ENCODE results near the gene TSPAN16.
"Not testable (repeated sequence)": the region's sequence is repeated elsewhere in the genome, so short reads cannot be mapped to it uniquely, and the experiment has no call there.

Gene TSPAN16

DNA sequence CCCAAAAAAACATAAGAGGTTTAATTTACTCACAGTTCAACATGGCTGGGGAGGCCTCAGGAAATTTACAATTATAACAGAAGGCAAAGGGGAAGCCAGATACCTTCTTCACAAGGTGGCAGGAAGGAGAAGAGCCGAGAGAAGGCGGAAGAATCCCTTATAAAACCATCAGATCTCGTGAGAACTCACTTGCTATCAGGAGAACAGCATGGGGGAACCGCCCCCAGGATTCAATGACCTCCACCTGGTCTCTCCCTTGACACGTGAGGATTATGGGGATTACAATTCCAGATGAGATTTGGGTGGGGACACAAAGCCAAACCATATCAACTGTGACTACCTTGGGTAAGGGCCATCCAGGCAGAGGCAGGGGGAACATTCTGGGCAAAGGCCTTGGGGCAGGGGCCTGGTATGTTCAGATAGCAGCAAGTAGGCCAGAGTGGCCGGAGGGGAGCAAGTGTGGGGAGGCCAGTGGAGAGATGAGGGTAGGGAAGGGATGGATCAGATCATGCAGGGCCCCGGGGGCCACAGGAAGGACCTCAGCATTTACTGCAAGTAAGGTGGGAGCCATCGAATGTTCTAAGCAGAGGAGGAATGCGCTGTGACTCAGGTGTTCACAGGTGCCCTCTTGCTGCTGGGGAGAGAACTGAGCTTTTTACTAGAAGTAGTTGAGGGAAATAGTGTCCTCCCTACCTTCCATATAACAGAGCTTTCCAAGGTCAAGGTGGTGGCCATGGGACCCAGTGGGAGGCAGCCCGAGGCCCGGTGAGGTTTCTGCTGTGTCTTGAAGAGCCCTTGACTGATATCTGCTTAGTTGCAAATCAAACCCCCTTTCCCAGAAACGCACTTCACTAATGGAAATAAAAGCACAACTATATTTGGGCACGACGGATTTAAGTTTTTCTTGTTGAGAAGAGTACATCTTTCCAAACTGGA lies 25.5 kb downstream of the TSPAN16 start:
- no peak for DNase-seq

GRCh38 chr19:11322269-11323024 lies 26.5 kb downstream of the TSPAN16 start:
- DNase-seq = no peak

GRCh38 chr19:11323601-11324078 lies 27.7 kb downstream of the TSPAN16 start:
- no peak for DNase-seq

DNA sequence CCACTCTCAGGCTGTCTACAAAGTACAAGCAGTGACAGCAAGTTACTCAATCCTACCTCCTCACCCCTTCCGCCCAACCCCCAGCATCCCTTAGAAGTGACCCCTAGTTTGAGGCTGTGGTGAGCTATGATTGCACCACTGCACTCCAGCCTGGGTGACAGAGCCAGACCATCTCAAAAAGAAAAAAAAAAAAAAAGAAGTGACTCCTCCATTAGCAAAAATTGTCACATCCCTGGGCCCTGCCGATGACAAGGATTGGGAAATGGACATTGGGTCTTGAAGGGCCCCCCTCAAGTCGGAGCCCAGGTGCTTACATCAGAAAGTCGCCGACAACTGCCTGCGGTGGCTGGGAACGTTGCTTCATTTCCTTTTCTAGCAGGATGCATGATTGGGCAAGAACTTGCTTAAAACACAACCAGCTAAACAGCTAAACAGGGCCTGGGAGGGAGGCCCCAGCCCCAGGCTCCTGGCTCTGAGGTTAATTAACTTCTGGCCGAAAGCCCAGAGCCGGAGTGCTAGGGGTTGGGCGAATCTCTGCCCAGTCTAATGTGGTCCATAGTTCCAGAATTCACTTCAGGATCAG lies 28.2 kb downstream of the TSPAN16 start:
- DNase-seq = no peak

DNA sequence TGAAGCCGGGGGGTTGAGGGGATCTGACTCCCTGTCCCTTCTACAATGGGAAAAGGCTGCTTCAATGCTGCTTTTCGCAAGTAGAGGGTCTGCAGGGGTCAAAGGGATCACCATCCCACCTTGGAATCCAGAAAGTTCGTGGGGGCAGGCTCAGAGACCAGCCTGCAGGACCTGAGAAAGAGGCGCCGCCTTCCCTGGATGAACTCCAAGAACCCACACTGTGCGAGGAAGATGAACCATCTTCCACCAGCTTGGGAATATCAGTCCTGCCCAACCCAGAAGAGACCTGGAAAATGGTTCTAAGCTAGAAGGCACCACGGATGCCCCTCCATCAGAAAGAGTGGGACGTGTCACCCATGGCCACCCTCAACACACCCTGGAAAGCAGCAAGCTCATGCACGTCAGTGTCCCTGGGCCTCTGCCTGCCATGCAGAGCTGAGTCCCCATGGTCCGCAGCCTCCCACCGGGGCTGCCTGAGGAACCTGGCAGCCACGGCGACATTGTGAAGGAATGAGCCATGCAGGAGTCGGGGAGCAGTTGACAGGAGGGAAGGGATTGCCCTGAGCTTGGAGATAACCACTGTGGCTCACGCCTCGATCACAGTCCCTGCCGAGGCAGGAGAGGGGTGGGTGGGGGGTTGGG lies 28.9 kb downstream of the TSPAN16 start:
- DNase-seq = no peak

DNA sequence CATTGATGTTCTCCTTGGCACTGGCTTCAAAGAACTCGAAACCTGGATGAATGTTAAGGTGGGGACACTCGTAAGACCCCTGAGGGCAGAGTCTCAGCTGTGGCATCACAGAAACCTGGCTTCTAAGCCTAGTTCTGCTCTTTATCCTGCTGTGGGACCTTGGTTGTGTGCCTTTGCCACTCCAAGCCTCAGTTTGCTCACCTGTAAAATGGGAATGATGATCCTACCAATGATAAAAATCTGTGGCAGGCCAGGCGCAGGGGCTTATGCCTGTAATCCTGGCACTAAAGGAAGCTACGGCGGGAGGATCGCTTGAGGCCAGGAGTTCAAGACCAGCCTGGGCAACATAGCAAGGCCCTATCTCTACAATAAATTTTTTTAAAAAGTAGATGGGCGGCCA lies 29.6 kb downstream of the TSPAN16 start:
- no peak for DNase-seq

DNA sequence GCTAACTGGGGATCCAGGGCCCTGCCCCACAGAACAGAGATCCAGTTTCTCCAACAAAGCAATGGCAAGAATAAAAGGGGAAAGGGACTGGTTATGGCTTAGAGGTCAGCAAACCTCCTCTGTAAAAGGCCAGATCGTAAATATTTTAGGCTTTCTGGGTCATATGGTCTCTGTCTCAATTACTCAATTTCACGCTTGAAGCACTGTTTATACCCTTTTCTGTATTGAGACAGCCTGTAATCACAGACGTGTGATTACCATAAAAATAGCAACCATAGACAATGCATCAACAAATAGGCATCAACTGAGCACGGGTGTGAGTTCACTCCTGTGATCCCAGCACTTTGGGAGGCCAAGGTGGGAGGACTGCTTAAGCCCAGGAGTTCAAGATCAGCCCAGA lies 34.2 kb downstream of the TSPAN16 start:
- DNase-seq = no peak

DNA sequence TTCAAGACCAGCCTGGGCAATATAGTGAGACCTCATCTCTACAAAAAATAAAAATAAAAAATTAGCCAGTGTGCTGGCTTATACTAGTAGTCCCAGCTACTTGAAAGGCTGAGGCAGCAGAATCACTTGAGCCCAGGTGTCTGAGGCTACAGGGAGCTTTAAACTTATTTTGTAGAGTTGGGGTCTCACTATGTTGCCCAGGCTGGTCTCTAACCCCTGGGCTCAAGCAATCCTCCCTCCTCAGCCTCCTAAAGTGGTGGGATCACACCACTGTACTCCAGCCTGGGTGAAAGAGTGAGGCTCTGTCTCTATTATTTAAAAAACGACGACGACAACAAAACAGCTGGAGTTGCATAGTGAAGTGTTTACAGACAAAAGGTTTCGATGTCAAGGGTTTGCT lies 35.5 kb downstream of the TSPAN16 start:
- DNase-seq = no peak

- DNase-seq = no peak
Measured at GRCh38 chr19:11332822-11333221, 36.9 kb downstream of the TSPAN16 start.

DNA sequence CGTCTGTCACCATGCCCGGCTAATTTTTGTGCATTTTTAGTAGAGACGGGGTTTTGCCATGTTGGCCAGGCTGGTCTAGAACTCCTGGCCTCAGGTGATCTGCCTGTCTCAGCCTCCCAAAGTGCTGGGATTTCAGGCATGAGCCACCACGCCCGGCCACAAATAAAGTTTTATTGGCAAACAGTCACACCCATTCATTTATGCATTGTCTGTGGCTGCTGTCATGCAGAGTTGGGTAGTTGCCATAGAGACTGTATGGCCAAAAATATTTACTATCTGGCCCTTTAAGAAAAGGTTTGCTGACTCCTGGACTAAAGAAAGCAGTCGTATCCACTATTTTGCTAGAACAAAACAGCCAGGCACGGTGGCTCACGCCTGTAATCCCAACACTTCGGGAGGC lies 37.9 kb downstream of the TSPAN16 start:
- not testable (repeated sequence) for DNase-seq

DNA sequence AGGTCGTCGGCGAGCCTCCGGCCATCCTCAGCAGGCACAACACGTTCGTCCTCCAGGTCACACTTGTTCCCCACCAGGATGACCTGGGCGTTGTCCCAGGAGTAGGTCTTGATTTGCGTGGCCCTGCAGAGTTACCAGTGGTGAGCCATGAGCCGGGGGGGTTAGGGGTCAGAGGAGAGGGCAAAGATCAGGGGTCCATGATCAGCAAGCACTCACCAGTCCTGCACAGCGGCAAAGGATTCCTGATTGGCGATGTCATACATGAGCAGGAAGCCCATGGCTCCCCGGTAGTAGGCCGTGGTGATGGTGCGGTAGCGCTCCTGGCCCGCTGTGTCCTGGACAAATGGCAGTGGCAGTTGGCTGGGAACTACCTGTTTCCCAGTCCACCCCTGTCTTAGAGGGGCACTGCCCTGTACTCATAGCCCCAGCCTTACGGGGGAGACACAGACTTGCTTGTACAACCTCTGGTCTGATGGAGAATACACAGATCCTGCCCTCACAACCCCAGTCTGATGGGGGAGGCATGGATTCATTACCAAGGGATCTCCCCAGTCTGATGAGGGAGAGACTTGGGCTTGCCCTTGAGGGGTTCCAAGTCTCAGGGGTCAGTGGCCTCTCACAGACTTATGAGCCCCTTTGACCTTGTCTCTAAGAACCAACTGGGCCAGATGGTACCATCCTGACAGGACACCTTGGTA lies 39.6 kb downstream of the TSPAN16 start:
- DNase-seq = no peak

GRCh38 chr19:11337080-11337479 lies 41.1 kb downstream of the TSPAN16 start:
- no peak for DNase-seq

DNA sequence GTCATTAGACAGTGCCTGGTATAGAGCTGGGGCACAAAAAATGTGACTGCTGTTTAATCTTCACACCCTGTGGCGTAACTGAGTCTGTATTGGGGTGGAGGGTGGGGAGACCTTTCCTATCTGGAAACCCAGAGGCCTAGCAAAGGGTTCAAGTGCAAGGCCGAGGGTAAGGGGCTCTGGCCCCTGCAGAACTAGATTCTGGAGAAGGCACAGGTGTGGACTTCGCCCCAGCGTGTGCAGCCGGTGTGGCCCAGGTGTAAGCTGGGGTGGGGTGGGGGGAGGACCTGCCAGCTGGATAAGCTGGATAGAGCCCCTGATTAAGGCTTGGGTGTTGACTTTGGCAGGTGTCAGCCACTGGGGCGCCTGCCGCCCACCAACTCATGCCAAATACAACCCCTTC lies 42.2 kb downstream of the TSPAN16 start:
- no peak for DNase-seq

GRCh38 chr19:11338569-11339253 lies 42.8 kb downstream of the TSPAN16 start:
- no peak for DNase-seq

- DNase-seq = no peak
Measured at GRCh38 chr19:11339254-11340098, 43.5 kb downstream of the TSPAN16 start, which contains the start of gene RAB3D. RAB3D (minus strand) TSS chr19:11339657; CDS start chr19:11337399, 2,258 bp downstream.

DNA sequence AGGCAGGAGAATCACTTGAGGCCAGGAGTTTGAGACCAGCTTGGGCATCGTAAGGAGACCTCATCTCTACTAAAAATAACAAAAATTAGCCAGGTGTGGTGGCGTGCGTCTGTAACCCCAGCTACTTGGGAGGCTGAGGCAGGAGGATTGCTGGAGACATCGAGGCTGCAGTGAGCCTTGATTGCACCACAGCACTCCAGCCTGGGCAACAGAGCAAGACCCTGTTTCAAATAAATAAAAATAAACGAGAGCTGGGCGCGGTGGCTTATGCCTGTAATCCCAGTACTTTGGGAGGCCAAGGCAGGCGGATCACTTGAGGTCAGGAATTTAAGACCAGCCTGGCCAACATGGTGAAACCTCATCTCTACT lies 44.1 kb downstream of the TSPAN16 start:
- DNase-seq = not testable (repeated sequence)

DNA sequence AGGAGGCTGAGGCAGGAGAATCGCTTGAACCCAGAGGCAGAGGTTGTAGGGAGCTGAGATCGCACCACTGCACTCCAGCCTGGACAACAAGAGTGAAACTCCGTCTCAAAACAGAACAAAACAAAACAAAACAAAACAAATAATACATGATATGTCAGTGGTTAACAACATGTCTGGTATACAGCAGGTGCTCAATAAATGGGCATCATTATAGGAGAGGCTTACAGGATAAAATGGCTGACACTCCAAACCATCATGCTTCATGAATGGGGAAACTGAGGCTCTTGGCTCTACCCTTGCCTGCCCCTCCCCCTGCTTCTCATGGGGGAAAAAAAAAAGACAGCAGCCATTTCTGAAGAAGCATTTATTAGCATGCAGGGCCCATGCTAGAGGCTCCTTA lies 46.5 kb downstream of the TSPAN16 start:
- no peak for DNase-seq

GRCh38 chr19:11345122-11345803 lies 49.3 kb downstream of the TSPAN16 start:
- no peak for DNase-seq

DNA sequence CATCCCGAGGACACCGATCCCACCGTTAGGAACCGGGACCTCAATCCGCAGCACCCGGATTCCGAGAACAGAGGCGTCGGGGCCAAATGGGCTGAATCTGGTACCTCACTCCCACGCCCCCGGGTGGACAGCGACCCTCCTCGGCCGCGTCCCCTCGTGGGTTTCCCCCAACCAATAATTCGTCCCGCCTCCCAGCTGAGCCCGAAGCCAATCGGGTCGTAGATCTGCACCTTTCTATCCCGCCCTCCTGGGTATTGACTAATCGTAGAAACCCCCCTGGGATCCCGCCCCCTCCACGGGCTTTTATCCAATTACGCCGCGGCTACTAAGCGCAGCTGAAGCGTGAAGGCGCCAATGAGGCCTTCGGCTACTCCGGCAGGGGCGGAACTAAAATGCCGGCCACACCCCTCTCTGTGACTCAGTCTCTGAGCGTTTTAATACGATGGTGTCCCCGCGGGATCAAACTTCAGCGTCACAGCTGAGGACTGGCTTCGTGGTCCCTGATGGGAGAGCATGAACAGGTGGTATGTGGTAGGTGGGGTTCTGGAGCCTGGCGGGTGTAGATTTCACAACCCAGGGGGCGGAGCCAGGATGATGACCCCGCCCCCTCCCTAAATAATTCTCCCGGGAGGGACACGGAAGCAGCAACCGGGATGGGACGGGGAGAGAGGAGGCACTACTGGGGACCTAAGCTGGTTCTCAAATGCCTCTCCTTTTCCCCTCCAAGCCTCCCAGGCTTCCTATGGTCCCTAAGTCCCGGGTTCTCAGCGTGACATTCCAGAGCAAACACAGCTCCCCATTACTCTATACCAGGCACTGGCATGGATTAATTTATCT lies 50.4 kb downstream of the TSPAN16 start, which contains the start of the genes CCDC159 and TMEM205:
Gene CCDC159, plus strand, starts transcription at position 416 of the 837 bp plus-strand sequence. Its CDS starts 88 bp downstream, at position 504.
Gene TMEM205, minus strand, starts transcription at position 165 of the 837 bp plus-strand sequence. CDS start 649 bp downstream, outside the sequence.
- peak; percentile 91 for DNase-seq
